ENCODE results near the gene IGFBP4. TPM values are rescaled to one million over a fixed set of nuclear protein-coding genes. Genes with fewer than 3 reads are reported as not detected.

IGFBP4 gene
- total RNA-seq, 6 experiments from 2014 or later, result 575 to 816 (median 659) TPM

GRCh38 chr17:40417258-40417608 lies 26.0 kb upstream of the IGFBP4 start:
- H3K27me3 Mint-ChIP-seq (ENCODE audit: insufficient read depth), result peaks cover 5% of the 10 kb centered on the region
- no peaks in the 10 kb centered on the region for H3K9me3 Mint-ChIP-seq
- H3K36me3 Mint-ChIP-seq (ENCODE audit: low read depth), result peaks cover 10% of the 10 kb centered on the region; the same call in 1 of the 2 replicates
- H3K27ac Mint-ChIP-seq, result peak overlapping the region; percentile 92
- TF ChIP-seq CTCF (IDR thresholded peaks at IDR 0.05), result no peak
- peak; percentile 6 for DNase-seq
- peak overlapping the region; percentile 98 for H3K4me3 Mint-ChIP-seq
- H3K4me1 Mint-ChIP-seq (ENCODE audit: low read depth), result peaks cover 37% of the 10 kb centered on the region

GRCh38 chr17:40417609-40418427 lies 25.4 kb upstream of the IGFBP4 start, which contains the start of gene TOP2A:
TSS of gene TOP2A (minus strand) at chr17:40417896. CDS start at chr17:40417791, 105 bp downstream.
- Mint-ChIP-seq H3K27me3 (ENCODE audit: insufficient read depth) (peaks cover 5% of the 10 kb centered on the region), H3K9me3 (no peaks in the 10 kb centered on the region), H3K4me1 (ENCODE audit: low read depth) (peaks cover 34% of the 10 kb centered on the region), H3K36me3 (ENCODE audit: low read depth) (peaks cover 10% of the 10 kb centered on the region; the same call in 1 of the 2 replicates), H3K27ac (peak within 1 kb of the TSS; percentile 92), H3K4me3 (peak within 1 kb of the TSS; percentile 98)
- DNase-seq, result peak; percentile 100
- no peak for TF ChIP-seq CTCF (IDR thresholded peaks at IDR 0.05)

- H3K27me3 Mint-ChIP-seq (ENCODE audit: insufficient read depth), result peaks cover 5% of the 10 kb centered on the region
- TF ChIP-seq CTCF (IDR thresholded peaks at IDR 0.05), result no peak
- no peaks in the 10 kb centered on the region for H3K9me3 Mint-ChIP-seq
- H3K27ac Mint-ChIP-seq, result peak overlapping the region; percentile 92
- H3K4me3 Mint-ChIP-seq, result peak overlapping the region; percentile 98
- peaks cover 10% of the 10 kb centered on the region; the same call in 1 of the 2 replicates for H3K36me3 Mint-ChIP-seq (ENCODE audit: low read depth)
- peaks cover 29% of the 10 kb centered on the region for H3K4me1 Mint-ChIP-seq (ENCODE audit: low read depth)
- no peak for DNase-seq
These were observed 24.9 kb upstream of the IGFBP4 start for GRCh38 chr17:40418428-40418706.

GRCh38 chr17:40419559-40420331 lies 23.5 kb upstream of the IGFBP4 start:
- H3K27ac Mint-ChIP-seq, result 0 out of 2 replicates have a peak overlapping the region, but pooled peaks have one; percentile 31
- H3K4me1 Mint-ChIP-seq (ENCODE audit: low read depth), result peaks cover 29% of the 10 kb centered on the region
- H3K36me3 Mint-ChIP-seq (ENCODE audit: low read depth), result peaks cover 10% of the 10 kb centered on the region; the same call in 1 of the 2 replicates
- TF ChIP-seq CTCF (IDR thresholded peaks at IDR 0.05), result no peak
- no peaks in the 10 kb centered on the region for H3K9me3 Mint-ChIP-seq
- H3K27me3 Mint-ChIP-seq (ENCODE audit: insufficient read depth), result peaks cover 5% of the 10 kb centered on the region
- DNase-seq, result no peak
- peak overlapping the region; percentile 19; the same call in 1 of the 2 replicates for H3K4me3 Mint-ChIP-seq

- Mint-ChIP-seq H3K27me3 (ENCODE audit: insufficient read depth) (peaks cover 2% of the 10 kb centered on the region; the same call in 1 of the 2 replicates), H3K27ac (no peak overlapping the region), H3K36me3 (ENCODE audit: low read depth) (no peaks in the 10 kb centered on the region), H3K4me1 (ENCODE audit: low read depth) (peaks cover 10% of the 10 kb centered on the region; the same call in 1 of the 2 replicates), H3K9me3 (no peaks in the 10 kb centered on the region), H3K4me3 (no peak overlapping the region)
- TF ChIP-seq CTCF (IDR thresholded peaks at IDR 0.05), result peak; percentile 38
- DNase-seq, result no peak
These were observed 20.1 kb upstream of the IGFBP4 start for GRCh38 chr17:40422990-40423633.
